ENCODE measurements around the gene PXMP2.
"Not testable (repeated sequence)": the region's sequence is repeated elsewhere in the genome, so short reads cannot be mapped to it uniquely, and the experiment has no call there.

PXMP2 gene

GRCh38 chr12:132724506-132725241, 37.3 kb downstream of the PXMP2 start:
- no peak for DNase-seq

- DNase-seq: no peak
Measured at GRCh38 chr12:132726386-132726785, 39.0 kb downstream of the PXMP2 start.

- no peak for DNase-seq
Measured at GRCh38 chr12:132727091-132727794, 39.9 kb downstream of the PXMP2 start.

- DNase-seq: no peak
Measured at GRCh38 chr12:132728502-132728901, 41.1 kb downstream of the PXMP2 start.

- DNase-seq: no peak
Measured at GRCh38 chr12:132729541-132730320, 42.3 kb downstream of the PXMP2 start.

- no peak for DNase-seq
Measured at GRCh38 chr12:132730353-132730752, 43.0 kb downstream of the PXMP2 start.

- no peak for DNase-seq
Measured at GRCh38 chr12:132731574-132731973, 44.2 kb downstream of the PXMP2 start.

GRCh38 chr12:132734206-132734605, 46.8 kb downstream of the PXMP2 start:
- DNase-seq: no peak

- DNase-seq: no peak
Measured at GRCh38 chr12:132735496-132735895, 48.1 kb downstream of the PXMP2 start.

- no peak for DNase-seq
Measured at GRCh38 chr12:132736378-132736777, 49.0 kb downstream of the PXMP2 start.

- no peak for DNase-seq
Measured at GRCh38 chr12:132736913-132737312, 49.5 kb downstream of the PXMP2 start.

GRCh38 chr12:132739600-132740312, 52.4 kb downstream of the PXMP2 start:
- DNase-seq: no peak

GRCh38 chr12:132740313-132740646, 52.9 kb downstream of the PXMP2 start:
- DNase-seq: no peak

GRCh38 chr12:132740652-132741051, 53.3 kb downstream of the PXMP2 start:
- no peak for DNase-seq

- DNase-seq: no peak
Measured at GRCh38 chr12:132741620-132742019, 54.2 kb downstream of the PXMP2 start.

- no peak for DNase-seq
Measured at GRCh38 chr12:132743831-132744230, 56.4 kb downstream of the PXMP2 start.

- DNase-seq: no peak
Measured at GRCh38 chr12:132746613-132747012, 59.2 kb downstream of the PXMP2 start.

GRCh38 chr12:132747395-132747794, 60.0 kb downstream of the PXMP2 start:
- no peak for DNase-seq

- no peak for DNase-seq
Measured at GRCh38 chr12:132747896-132748295, 60.5 kb downstream of the PXMP2 start.

GRCh38 chr12:132748319-132748718, 60.9 kb downstream of the PXMP2 start:
- DNase-seq: no peak

GRCh38 chr12:132753670-132754069, 66.3 kb downstream of the PXMP2 start:
- DNase-seq: not testable (repeated sequence)

GRCh38 chr12:132754160-132754932, 67.0 kb downstream of the PXMP2 start:
- no peak for DNase-seq

All from OCI-M1 (cell line).